GM18951 (cell line): ENCODE measurements around the gene MAP3K19.

Source experiments
- POLR2A ChIP-seq: IDR thresholded peaks from 4 replicates; pipeline ENCODE4 v1.6.1; 2011; ENCODE audit warnings: mild to moderate bottlenecking; ENCODE audit not compliant: insufficient read length, insufficient read depth; ENCODE audit errors: extremely low read depth
- in situ Hi-C: fragments of 300-500 bp; cut with MboI; formaldehyde crosslinking; loops from one replicate; pipeline ENCODE4 v1.12.0; 2022; ENCODE audit warnings: low sequenced_read_pairs, mixed read lengths, inconsistent platforms; ENCODE audit not compliant: unreplicated experiment

MAP3K19 gene

DNA sequence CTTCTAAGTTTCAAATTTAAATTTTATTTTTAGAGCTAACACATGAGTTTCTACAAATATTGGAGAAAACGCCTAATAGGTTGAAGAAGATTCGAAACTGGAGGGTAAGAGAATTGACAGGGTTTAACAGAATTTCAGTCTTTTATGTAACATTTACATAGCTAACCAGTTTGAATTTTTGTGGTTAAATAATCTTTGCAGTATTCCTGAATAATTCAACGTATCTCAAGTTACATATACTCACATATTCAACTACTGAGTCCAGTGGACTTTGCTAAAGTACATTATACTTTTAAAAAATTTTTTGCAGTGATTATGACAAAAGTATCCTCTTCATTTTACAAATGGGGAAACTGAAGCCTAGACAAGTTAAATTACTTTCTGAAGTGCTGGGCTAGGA is 94.6 kb downstream of the MAP3K19 start:
- no peak for TF ChIP-seq POLR2A
- in situ Hi-C loops: no loop called here

DNA sequence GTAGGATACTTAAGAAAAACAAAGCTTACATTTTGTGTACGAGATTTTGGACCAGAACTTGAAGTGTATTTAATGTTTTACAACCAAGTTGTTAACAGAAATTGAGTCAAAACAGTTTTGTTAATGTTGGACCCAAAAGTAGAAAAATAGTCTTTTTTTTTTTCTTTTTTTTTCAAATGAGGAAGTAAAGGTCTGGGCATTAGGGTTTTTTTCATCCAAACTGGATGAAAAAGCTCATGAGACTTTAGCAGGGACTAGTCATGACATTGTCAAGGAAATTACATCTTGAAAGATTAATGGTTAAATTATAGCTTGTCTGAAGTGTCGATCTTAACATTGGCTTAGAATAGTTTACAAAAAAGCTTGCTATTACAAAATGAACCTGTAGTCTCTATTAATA is 96.4 kb downstream of the MAP3K19 start:
- in situ Hi-C loops: no loop called here

DNA sequence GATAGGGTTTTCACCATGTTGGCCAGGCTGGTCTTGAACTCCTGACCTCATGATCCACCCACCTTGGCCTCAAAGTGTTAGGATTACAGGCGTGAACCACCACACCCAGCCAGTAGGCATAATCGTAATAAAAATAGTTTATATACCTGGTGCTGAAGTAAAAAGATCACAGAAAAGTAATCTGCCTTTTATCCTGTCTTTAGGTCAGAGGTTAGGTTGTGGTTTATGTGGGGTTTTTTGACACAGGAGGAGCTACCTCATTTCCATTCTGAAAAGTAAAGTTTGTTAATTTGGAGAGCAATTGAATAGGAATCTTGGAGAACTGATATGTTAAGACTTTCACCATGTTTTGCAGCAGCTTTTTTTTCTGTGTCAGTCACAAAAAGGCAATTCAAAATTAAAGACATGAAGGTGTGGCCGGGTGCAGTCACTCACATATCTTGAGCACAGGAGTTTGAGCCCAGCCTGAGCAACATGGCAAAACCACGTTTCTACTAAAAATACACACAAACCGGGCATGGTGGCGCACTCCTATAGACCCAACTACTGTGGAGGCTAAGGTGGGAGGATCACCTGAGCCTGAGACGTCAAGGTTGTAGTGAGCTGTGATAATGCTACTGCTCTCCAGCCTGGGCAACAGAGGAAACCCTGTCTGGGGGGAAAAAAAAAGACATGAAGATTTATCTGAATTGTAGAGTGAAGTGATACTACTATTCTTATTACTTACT is 97.1 kb downstream of the MAP3K19 start:
- in situ Hi-C loops: no loop called here
- no peak for TF ChIP-seq POLR2A

More for the DNA sequence above, 96.4 kb downstream of the MAP3K19 start:
- TF ChIP-seq POLR2A: no peak

DNA sequence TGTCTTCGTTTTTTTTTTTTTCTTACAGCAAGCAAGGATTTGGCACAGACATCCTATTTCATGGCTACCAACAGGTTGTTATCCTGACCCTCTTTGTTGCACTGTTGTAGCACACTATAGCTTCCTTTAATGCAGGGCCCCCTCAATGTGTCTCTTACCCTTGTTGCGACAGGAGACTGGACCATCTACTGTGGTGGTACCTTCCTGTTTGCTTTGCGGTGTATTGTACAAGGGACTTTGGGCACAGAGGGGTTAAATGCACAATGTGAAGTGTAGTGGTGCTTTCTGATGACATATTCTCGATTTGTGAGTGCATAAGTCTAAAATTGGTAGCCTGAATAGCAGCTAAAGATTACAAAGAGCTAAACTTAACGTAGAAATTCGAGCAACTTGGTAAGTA is 101.2 kb downstream of the MAP3K19 start:
- in situ Hi-C loops: no loop called here

DNA sequence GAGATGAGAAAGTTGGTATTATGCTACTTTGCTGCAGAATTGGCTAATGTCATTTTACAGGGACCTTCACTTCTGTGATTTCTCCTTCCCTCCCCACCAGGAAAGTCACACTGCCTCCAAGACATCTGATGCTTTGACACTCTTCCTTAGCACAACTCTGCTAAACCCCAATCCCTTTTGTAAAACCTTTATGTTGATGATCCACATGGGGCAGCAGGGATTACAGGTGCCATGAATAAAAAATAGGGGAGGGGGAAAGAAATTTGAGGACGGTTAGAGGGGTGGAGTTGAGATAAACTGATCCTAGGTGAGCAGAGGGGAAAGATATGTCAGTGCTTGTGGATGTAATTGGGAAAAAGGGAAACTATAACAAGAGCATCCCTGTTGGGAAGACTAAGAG is 102.3 kb downstream of the MAP3K19 start:
- no peak for TF ChIP-seq POLR2A
- in situ Hi-C loops: no loop called here

More for the DNA sequence above, 101.2 kb downstream of the MAP3K19 start:
- no peak for TF ChIP-seq POLR2A

DNA sequence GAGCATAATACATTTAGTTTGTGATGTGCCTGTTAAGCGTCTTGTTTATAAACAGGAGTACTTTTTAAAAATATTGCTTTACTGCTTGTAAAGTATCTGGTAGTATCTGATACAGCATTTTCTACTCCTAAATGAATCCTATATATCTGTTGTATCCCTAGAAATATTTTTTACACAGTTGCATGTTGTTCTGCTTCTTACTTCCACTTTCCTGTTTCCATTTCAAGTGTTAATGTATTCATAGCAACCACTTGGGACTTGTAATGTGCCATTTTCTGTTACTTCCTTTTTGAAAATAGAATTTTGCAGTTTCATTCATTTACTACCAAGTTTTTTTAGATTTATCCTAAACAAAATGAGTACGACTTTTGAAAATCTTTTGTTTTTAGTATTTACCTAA is 103.7 kb downstream of the MAP3K19 start:
- in situ Hi-C loops: no loop called here
- TF ChIP-seq POLR2A: no peak

DNA sequence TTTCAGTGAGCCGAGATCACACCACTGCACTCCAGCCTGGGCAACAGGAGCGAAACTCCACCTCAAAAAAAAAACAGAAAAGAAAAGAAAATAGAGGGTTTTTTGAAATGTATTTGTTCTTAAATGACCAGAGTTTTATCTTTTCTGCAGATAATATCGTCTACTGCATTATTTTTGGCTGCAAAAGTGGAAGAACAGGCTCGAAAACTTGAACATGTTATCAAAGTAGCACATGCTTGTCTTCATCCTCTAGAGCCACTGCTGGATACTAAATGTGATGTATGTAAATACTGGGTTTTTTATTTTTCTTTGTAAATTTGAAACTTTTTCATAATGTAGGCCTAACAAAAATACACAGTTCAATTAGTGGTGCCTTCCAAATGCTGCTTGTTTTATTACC is 110.6 kb downstream of the MAP3K19 start:
- in situ Hi-C loops: no loop called here
- TF ChIP-seq POLR2A: no peak

DNA sequence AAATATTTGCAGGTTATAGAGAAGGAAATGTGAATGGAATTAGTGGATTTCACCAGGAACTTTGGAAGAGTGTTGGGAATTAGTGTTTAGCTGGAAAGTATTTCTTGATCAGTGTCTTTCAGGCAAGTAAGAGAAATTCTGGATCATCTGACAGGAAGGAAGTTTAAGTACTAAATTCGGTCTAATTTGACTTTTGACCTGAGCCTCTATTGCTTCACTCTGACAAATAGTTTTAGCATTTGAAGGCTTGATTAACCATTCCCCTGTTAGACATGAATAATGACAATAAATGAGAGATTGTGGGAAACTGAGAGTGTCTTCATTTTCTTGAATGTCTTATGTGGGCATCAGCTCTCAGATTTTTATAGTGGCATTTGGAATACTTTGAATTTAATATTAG is 112.6 kb downstream of the MAP3K19 start:
- TF ChIP-seq POLR2A: no peak
- in situ Hi-C loops: no loop called here

DNA sequence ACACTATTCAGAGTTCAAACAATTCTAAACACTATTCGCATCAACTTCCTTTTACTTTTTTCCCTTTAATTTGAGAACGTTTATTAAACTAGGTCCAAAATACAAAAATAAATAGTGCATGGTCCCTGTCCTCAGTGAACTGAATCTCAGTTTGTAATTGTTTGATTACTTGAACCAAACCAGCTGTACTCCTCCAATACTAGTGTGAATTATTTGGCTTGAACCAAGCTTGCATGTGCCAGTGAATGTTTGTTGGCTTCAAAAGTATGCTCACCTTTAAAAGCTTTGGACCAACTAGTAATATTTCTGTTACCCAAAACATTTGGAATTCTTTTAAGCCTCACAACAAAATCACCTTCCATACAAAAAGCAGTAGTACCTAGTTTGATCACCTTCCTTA is 113.1 kb downstream of the MAP3K19 start:
- no peak for TF ChIP-seq POLR2A
- in situ Hi-C loops: no loop called here

DNA sequence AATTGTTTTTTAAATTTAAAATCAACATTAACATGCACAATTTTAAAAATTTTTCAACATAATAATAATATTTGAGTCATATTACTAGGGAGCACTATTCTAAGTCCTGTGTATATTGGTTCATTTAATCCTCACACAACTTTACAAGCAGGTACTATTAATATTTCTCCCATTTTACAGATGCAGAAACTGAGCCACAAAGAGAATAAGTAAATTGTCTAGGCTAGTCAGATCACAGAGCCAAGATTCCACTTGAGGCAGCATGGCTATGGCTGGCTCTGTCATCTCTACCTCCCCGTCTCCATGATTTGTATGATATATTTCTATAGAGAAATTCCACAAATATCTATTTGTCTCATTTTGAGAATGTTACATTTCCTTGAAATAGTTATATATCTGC is 113.5 kb downstream of the MAP3K19 start:
- in situ Hi-C loops: no loop called here

DNA sequence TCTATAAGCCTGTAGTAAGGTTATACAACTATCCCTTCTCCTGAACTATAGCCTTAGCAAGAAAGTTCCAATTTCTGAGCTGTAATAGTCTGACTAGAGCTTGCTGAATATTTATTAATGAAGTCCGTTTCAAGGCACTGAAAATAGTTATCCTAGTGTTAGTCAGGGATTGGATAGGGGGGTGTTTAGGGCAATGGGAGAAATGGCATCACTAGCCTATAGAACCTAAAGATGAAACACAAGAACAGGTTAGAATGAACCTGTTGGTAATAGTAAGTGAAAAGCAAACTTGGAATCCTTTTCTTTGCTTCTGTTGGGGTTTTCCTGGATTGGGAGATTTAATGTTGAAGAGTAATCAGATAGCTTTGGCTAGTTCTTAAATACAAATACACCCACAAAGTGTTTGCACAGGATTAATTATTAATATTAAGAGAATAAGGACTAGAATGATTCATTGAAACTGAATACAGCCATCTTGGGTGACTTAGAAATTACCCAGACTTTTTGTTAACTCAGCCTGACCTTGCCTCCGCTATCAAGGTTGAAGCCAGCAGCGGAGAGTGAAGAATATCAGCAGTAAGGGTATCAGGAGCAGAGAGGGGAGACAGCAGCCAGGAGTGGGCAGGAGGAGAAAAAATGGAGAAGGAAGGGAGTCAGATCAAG is 114.3 kb downstream of the MAP3K19 start:
- in situ Hi-C loops: no loop called here
- TF ChIP-seq POLR2A: no peak

More for the DNA sequence above, 113.5 kb downstream of the MAP3K19 start:
- no peak for TF ChIP-seq POLR2A

DNA sequence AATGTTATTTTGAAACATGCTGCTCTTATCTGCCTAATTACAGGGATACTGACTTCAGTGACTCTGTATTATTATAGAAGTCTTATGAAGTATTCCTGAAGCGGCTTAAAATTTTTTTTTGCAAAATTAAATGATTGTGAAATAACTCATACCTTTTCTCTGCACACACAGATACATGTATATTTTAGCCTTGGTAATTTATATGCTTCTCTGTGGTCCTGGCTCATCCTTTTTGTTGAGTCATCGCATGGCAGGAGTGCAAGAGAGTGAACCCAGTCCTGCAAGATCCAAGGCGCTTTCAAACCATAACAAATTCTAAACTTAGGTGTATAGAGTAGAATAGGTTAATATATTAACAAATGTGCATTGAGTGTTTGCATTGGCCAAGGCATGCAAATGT is 120.1 kb downstream of the MAP3K19 start:
- in situ Hi-C loops: no loop called here
- no peak for TF ChIP-seq POLR2A

DNA sequence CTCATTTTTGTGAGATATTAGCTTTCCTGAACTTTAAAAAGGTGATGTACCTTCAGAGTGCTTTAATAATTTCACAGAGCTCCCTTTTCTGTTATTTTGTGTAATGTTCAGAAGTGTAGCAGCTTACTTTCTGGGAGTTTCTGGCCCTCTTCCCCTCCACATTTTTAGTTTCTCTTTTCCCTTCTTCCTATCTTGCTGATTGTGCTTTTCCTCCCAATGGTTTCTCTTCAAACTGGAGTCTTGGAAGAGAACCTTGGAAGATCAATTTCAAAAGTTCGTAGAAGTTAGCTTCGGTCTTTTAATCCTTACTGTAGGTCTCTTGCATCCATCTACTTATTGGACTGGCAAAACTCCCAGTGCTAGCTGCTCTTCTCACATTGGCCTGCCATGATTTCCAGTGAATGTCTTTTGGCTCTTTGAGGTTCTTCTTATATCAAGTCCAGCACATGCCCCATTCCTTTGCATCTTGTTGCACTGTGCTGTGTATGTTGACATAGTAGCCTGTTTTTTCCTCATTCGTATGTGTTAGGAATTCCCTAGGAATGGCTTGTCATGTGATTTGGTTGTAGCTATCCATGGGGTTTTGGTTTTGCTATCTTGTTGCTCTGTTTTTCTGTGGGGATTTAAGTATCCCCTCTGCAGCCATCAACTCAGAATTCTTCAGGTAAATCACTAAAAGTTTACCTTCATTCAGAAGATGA is 120.9 kb downstream of the MAP3K19 start:
- in situ Hi-C loops: no loop called here

DNA sequence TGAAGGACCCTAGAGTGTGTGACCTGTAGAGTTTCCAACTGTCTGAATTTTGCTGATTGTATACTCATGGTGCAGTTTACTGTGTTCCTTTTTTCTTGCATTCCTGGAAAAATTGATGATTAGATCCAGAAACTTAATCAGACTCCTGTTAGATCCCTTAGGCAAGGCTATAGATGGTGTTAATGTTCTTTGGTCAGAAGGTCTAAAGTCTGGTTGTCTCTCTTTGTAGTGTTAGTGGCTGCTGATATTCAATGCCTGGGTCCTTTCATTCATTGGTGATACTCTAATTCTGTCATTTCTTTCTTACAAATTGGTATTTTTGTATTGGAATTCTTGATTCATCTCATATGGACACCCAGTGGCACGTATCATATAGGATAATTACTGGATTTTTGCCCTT is 122.3 kb downstream of the MAP3K19 start:
- in situ Hi-C loops: no loop called here
- TF ChIP-seq POLR2A: no peak

More for the DNA sequence above, 120.9 kb downstream of the MAP3K19 start:
- no peak for TF ChIP-seq POLR2A
